ENCODE results near the gene MFNG. TPM values are rescaled to one million over a fixed set of nuclear protein-coding genes. Genes with fewer than 3 reads are reported as not detected.
A peak's percentile ranks its signal among the peaks of the same experiment; 100 is the strongest.

The MFNG gene
- polyA plus RNA-seq, 4 donors, result 6.6 to 10.7 (median 9.1) TPM

DNA sequence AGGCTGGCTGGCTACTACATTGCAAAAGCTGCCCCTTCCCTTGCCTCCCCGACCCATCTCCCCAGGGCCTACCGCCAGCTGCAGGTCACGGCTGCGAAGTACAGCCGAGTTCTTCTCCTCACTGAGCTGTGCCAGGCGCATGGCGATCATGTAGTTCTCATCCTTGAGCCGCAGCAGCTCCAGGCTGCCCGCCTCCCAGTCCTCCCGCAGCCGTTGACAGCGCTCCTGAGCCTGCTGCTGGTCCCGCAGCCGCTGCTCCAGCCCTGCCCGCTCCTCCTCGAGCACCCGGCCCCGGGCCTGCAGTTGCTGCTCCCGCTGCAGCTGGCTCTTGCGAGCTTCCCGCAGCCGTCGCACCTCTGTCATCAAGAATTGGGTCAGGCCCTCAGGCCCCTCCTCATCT, 29.7 kb upstream of the MFNG start:
- DNase-seq (ENCODE audit: low read depth in 4 of 4, low spot score in 2 of 4), result no peak

DNA sequence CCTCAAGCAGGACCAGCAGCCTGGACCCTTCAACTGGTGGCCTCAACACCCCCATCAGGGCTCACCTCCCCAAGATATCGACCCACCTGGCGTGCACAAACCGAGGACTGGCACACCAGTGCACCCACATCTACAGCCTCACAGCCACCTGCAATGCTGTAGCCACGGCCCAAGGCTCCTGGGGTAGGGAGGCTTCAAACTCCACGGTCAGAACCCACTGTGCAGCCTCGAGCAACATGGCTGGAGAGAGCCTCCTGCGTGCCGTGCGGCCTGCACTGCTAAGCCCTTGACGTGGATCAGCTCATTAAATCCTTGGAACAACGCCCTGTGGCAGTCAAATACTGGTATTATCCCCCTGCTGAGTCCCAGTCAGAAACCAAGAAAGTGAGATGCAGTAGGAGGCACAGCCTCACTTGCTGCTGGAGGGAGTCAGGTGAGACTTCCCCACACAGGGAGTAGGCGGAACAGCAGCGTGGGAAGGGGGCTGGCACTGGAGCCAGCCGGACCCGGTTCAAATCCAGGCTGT, 28.4 kb upstream of the MFNG start:
- no peak for DNase-seq (ENCODE audit: low read depth in 4 of 4, low spot score in 2 of 4)

DNA sequence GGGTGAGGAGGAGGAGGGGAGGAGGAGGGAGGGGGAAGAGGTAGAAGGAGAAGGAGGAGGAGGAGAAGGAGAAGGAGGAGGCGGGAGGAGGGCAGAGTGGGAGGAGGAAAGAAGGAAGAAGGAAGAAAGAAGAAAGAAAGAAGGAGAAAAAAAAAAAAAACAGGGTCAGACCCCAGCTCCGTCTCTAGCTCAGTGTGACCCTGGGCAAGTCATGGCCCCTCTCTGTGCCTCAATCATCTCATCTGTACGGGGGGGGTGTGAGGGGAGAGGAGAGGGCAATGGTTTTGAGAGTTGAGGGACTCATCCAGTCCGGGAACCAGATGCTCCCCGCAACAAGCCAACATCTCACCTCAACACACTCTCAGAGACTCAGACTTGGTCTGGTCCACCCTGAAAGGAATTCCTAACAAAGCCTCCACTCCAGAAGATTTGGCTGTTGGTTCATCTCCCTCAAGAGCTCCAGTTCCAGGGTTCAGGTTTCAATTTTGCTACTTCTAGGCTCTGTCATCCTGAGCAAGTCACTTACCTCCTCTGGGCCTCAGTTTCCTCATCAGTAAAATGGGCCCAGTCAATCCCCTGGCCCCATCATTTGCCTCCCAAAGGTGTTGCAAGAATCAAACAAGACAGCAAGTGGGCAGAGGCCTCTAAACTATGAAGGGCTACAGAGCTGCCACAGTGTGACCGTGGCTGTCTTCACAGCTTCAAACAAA, 25.4 kb upstream of the MFNG start:
- DNase-seq (ENCODE audit: low read depth in 4 of 4, low spot score in 2 of 4), result no peak

DNA sequence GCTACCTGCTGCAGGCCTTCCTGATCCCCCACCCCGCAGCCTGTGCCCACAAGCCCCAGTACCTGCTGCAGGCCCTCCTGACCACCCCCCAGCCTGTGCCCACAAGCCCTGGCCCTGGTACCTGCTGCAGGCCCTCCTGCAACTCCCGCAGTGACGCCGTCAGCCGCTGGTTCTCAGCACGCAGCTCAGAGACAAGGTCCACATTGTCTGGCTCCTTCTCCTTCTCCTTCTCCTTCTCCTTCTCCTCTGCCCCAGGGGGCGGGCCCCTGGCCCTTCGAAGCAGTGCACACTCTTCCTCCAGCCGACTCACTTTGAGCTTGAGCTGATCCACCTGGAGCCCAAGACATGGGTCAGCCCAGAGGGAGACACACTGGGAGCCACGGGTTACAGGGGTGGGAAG, 23.9 kb upstream of the MFNG start:
- no peak for DNase-seq (ENCODE audit: low read depth in 4 of 4, low spot score in 2 of 4)

DNA sequence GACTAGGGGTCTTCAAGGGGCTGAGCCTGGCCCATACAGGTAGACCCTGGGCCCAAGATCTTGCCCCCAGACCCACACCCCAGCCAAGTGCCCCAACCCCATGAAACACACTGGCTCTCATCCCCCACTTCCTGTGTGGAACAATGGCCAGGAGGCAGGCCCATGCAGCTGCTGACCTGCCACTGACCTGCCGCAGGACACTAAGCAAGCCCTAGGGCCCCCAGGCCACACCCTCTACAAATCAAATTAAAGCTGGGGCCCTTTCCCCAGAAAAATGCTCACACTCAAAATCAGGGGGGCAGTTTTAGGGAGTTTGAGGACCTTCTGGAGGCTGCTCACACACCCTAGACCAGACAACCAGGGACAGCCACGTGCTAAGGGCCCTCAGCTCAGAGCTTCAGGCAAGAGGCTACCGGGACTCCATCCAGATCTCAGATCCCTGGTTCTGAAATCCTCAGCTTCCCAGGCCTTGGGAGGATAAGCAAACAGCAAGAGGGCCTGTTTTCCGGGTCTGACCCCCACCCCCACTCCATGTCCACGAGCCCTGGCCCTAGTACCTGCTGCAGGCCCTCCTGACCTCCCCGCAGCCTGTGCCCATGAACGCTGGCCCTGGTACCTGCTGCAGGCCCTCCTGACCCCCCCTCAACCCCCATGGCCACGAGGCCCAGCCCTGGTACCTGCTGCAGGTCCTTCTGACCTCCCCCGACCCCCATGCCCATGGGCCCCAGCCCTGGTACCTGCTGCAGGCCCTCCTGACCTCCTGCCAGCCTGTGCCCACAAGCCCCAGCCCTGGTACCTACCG, 23.1 kb upstream of the MFNG start:
- no peak for DNase-seq (ENCODE audit: low read depth in 4 of 4, low spot score in 2 of 4)

DNA sequence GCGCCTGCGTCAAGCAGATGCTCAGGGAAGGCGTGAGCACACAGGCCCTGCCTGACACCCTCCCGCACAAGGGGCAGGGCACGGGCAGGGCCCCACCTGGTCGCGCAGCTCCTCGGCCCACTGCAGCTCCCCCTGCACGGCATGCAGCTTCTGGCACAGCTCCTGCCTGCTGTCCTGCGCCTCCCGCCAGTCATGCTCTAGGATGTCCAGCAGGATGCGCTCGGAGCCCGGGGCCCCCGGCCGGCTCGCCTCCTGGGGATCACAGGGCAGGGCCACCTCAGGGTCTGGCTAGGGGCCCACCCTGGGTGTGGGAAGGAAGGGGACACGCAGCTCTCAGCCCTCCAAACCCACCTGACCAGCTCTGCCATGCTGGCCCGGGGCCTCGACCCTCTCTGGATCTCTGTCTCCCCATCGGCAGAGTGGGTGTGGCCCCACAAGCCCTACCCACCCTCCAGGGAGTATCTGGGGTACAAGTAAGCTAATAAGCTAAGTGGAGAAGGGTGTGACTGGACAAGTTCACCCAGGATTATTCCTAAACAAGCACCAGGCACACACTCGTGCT, 22.3 kb upstream of the MFNG start:
- DNase-seq (ENCODE audit: low read depth in 4 of 4, low spot score in 2 of 4), result no peak

DNA sequence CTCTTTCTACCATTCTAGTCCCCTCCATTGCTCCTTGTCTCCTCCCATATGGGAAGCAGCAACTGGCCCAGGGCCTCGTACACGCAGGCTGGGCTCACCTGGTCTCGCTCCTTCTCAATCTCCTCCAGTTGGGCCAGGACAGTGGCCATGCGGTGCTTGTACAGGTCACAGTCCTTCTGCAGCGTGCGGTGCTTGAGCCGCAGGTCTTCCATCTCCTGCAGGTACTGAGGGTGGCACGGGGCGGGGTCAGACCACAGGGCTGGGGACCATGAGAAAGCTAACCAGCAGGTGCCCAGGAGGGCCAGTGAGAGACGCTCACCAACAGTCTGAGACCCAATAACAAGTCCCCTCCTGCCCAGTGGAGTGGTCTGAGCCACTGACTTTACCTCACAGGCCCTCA, 21.5 kb upstream of the MFNG start:
- no peak for DNase-seq (ENCODE audit: low read depth in 4 of 4, low spot score in 2 of 4)

DNA sequence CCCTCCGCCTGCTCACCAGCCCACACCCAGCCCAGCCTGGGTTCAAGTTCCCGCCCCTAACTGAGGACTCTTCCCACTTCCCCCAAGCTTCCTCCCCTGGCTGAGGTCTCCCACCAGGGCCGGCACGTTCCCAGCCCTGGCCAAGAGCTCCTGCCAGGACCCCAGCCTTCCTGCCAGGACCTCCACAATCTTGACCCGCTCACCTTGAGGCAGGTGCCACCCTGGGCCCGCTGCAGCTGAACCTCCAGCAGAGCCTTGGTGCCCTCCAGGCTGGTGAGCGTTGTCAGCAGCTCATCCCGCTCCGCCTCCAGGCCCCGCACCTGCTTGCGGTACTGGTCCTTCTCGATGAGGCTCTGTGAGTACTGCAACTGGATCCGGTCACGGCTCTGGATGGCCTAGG, 19.8 kb upstream of the MFNG start:
- DNase-seq (ENCODE audit: low read depth in 4 of 4, low spot score in 2 of 4), result no peak

DNA sequence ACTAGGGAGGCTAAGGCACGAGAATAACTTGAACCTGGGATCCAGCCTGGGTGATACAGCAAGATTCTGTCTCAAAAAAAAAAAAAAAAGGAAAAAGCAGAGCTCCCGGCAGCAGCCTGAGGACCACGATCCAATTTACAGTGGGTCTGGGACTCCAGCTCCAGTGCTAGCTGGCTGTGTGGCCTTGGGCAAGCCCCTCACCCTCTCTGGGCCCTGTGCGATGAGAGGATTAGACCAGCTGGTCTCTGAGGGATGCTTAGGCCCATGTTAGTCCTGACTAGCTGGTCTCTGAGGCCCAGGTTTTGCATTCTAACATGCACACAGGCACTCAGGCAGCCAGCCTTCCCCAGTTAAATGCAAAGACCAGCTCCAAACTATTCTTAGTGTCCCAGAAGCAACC, 19.4 kb upstream of the MFNG start:
- DNase-seq (ENCODE audit: low read depth in 4 of 4, low spot score in 2 of 4), result no peak

DNA sequence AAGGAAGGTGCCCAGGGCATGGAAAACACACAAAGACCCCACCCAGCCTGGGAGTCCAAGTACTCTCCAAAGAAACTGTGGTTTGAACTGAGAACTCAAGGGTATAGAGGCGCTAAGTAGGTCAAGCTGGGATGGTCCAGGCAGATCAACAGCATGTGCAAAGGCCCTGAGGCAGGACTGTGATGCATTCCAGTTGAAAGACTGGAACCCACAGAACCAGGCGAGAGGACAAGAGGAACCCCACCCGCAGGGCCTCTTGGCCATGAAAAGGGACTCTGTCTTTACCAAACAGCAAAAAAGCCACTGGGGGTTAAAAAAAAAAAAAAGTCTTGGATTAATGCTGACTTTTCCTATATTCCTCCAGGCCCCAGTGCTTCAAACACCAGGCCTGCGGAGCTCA, 18.8 kb upstream of the MFNG start:
- no peak for DNase-seq (ENCODE audit: low read depth in 4 of 4, low spot score in 2 of 4)

DNA sequence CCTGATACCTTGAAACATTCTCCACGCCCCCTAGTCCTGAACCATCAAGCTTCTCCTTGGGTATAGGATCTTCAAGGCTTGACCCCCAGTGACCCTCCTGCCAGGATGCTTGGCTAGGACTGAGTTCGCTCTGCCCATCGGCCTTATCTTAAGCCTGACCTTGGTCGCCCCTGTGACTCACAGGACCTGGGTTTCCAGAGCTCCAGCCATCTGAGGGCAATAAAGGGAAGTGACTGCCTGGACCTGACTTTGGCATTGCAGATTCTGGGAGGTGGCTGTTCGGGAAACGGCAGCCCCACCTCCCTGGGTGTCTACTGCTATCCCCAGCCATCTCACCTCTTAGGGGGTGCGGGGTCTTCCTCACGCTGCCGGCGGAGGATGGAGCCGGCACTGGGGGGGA, 17.7 kb upstream of the MFNG start:
- no peak for DNase-seq (ENCODE audit: low read depth in 4 of 4, low spot score in 2 of 4)

DNA sequence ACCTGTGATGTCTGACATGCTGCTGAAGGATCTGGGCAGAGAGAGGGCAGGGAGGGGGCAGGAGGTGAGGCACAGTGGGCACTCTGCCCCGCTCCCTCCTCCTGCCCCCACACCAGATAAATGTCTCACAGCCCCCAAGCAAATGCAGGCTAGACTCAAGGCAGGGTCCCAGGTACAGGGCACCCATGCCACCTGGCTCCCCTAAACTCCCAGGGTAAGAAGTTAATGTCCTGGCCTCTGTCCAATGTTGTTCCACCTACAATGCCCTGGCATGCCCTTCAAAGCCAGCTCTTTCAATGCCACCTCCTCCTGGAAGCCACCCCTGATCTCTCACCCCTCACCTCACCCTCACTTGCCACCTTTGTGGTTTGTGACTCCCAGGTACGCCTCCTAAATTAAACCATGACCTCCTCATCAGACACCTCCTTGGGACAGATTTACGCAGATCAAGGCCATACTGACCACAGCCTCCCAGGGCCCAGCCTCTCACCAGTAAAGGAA, 17.0 kb upstream of the MFNG start:
- no peak for DNase-seq (ENCODE audit: low read depth in 4 of 4, low spot score in 2 of 4)

DNA sequence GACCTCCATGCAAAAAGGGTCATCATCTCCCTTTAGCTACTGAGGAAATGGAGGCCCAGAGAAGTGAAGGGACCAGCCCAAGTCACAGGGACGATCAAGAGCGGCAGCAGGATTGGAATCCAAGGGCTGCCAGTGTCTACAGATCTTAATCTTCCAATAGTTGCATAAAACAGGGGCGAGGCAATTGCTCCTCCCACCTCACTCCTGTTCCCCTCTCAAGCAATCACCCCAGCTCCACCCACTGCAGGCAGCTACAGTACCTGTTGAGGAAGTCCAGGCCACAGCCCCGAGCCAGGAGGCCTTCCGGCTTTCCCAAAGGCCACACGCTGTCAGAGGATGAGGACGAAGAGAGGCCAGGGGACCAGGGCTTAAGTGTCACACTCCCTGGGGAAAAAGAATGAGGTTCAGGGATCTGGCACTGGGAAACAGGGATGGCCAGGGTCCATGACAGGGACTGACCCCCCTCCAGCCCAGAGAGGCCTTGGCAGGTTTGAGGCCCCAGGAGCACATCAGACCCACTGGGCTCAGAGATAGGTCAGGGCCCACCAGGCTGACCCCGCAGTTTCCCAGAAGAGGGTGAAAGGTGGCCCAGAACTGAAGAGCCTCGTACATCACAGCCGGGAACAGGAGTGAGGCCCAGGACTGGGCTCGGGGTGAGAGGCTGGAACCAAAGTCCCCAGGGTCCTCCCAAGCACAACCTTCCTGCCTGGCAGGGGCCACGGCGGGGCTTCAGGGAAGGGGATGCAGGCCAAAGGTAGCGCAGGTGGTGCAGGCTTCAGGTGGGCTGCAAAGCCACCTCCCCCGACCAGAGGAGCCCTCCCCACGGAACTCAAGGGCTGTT, 16.4 kb upstream of the MFNG start:
- DNase-seq (ENCODE audit: low read depth in 4 of 4, low spot score in 2 of 4), result no peak

DNA sequence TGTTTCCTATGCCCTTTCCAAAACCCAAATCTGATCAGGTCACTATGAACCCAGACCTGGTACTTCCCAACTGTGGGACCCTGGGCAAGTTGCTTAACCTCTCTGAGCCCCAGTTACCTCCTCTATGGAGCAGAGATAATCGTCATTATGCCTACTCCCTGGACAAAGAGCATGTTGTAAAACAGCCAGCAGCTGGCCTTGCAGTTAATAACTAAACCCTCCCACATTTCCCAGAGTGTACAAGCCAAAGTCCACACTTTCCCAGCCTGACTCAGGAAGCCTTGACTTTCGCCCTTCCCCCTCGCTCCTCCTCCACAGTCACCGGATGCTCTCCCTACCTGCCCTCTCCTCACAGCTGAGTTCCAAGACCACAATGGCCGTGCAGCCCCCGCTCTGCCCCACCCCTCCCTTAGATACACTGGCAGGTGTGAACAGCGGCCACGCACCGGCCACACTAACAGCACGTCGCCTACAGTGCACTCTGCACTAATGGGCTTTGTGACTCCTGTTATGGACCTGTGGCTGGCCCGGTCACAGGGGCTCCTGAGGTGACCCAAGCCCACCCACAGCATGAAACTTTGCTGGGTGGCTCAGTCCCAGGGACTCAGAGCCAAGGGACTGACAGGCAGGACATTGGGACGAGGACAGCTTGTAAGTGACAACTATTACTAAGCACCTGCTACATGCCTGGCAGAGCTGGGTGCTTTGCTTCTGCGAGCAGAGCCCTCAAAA, 15.6 kb upstream of the MFNG start:
- DNase-seq (ENCODE audit: low read depth in 4 of 4, low spot score in 2 of 4), result peak in 3 of 4 donors; percentile 84 to 93 (median 85)

DNA sequence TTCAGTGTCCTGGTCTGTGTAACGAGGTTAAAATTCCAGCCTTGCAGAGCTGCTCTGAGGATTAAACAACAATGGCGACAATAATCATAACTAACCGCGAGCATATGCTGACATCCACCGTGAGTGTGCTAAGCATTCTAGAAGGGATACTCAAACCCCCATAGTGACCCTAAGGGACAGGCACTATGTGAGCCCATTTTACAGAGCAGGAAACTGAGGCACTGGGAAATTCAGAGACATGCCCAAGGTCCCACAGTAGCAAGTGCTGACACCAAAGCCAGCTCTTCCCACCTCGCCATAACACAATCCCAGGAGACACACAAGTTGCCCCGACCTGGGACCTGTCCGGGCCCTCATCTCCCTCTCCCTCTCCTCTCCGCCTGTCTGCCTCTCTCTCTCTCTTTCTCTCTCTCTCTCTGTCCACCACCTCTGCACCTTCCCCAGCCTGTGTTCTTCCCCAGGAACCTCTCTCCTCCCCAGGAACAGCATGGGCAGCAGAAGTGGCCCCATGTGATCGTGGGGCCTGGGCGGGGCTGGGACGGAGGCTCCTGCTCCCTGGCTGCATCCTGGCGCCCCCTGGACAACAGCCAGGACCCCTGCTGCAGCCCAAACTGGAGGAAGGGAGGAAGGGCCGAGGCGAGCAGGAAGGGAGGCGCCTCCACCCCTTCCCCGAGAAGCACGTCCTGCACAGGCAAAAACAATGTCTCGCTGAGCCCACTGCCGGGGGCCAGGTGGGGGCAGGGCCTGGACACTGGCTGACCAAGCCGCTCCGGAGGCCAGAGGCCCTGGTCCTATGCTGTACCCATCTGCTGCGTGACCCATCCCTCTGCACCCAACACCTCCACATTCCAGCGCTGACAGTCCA, 14.8 kb upstream of the MFNG start:
- no peak for DNase-seq (ENCODE audit: low read depth in 4 of 4, low spot score in 2 of 4)

DNA sequence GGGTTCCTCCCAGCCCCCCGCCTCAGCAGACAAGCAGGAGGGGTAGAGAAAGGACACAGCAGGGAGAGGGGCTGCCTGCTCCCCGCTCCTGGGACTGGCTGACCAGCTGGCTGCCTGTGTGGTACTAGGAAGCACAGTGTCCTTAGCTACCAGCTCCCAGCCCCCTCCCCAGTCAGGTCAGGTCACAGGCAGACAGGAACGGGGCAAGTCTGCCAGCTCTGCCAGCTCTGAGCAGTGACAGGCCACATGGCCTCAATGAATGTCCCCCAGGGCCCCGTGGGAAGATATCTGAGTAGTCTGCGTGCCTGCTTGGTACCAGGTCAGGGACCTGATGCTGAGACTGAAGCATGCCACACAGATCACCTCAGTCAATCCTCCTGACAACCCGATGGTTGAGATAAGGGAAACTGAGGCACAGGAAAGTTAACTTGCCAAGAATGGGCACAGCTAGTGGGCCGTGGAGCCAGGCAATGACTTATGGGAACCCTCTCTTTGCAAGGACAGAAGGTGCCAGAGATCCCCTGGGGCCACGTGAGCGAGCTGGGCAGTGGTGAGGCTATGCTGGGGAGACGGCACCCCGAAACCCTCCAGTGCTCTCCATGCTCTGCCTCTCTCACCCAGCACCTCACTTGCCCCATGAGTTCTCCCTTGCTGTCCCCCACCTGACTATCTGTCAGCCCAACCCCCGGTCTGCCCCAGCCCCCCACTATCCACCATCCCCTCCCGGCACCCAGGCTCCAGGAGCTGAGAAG, 13.8 kb upstream of the MFNG start:
- DNase-seq (ENCODE audit: low read depth in 4 of 4, low spot score in 2 of 4), result no peak

DNA sequence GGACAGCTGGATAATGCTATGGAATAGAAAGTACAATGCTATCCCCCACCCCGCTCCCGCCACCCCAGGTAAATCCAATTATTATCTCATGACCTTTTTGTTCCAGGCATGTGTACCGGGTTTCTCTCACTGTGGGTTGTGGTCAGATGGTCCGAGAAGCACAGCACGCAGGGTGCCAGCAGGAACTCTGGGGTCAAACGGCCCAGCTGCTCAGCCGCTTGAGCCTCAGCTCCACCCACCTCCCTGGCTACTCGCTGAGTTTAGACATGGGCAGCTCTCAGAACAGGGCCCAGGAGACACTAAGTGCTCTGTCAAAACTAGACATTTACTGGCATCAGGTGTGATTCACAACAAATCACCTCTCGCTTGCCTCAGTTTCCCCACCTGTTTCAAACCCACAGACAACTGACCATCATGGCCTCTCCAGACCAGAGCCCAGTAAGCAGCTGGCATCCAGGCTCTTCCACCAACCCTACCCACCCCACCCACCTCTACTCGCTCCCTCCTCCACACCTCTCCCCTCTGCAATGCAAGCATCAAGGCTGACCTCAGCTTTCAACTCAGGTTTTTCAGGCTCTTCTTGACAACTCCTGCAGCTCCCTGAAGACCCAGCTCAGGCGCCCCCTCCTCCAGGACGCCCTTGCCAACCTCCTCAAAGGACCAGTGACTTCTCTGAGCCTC, 13.0 kb upstream of the MFNG start:
- DNase-seq (ENCODE audit: low read depth in 4 of 4, low spot score in 2 of 4), result no peak
